GM23338 (cell line): ENCODE results near the gene CCDC137. TPM values are rescaled to one million over a fixed set of nuclear protein-coding genes. Genes with fewer than 3 reads are reported as not detected.

Experiments
- ATAC-seq: fragments of 200-7000 bp; cut with Tn5 transposase; 3 replicates; pipeline ENCODE4 v1.9.1; 2020
- DNase-seq: peaks from one replicate; pipeline ENCODE4 v3.0.0-alpha.2; 2015; ENCODE audit warnings: low spot score
- H2AFZ ChIP-seq: fragments of 200-600 bp; sonication (generic); 2 replicates; pipeline ENCODE4 v1.8.0; 2016; ENCODE audit warnings: antibody characterized with exemption, mild to moderate bottlenecking, moderate library complexity
- H3F3A ChIP-seq: fragments of 200-600 bp; sonication (generic); replicated peaks from 2 replicates; pipeline ENCODE4 v1.8.0; 2017; ENCODE audit warnings: antibody characterized with exemption, mixed run types, low read depth
- H3K27ac ChIP-seq: fragments of 200-600 bp; sonication (generic); 2 replicates; pipeline ENCODE4 v1.6.1; 2016; ENCODE audit warnings: low read depth
- H3K27me3 ChIP-seq: fragments of 200-600 bp; sonication (generic); 2 replicates; pipeline ENCODE4 v1.8.0; 2016; ENCODE audit warnings: mild to moderate bottlenecking, mixed run types, moderate library complexity; ENCODE audit not compliant: insufficient read depth
- H3K36me3 ChIP-seq: fragments of 200-600 bp; sonication (generic); 2 replicates; pipeline ENCODE4 v1.8.0; 2016; ENCODE audit warnings: mild to moderate bottlenecking; ENCODE audit not compliant: insufficient read depth
- H3K4me1 ChIP-seq: fragments of 200-600 bp; sonication (generic); 2 replicates; pipeline ENCODE4 v1.8.0; 2016; ENCODE audit warnings: mild to moderate bottlenecking, moderate library complexity; ENCODE audit not compliant: insufficient read depth
- H3K4me2 ChIP-seq: fragments of 200-600 bp; sonication (generic); 2 replicates; pipeline ENCODE4 v1.7.1; 2017; ENCODE audit warnings: mixed run types
- H3K4me3 ChIP-seq: fragments of 200-600 bp; sonication (generic); 2 replicates; pipeline ENCODE4 v1.6.1; 2016; ENCODE audit warnings: mixed run types
- H3K79me2 ChIP-seq: fragments of 200-600 bp; sonication (generic); replicated peaks from 2 replicates; pipeline ENCODE4 v1.8.0; 2017; ENCODE audit warnings: mild to moderate bottlenecking; ENCODE audit not compliant: insufficient read depth
- H3K9me2 ChIP-seq: fragments of 200-600 bp; sonication (generic); 2 replicates; pipeline ENCODE4 v1.8.0; 2017; ENCODE audit not compliant: insufficient read depth
- H4K20me1 ChIP-seq: fragments of 200-600 bp; sonication (generic); replicated peaks from 2 replicates; pipeline ENCODE4 v1.8.0; 2017; ENCODE audit warnings: mild to moderate bottlenecking; ENCODE audit not compliant: insufficient read depth
- H3K27ac Mint-ChIP-seq: 2 replicates; pipeline ENCODE4 v1.8.0; 2020; ENCODE audit warnings: inconsistent platforms, mild to moderate bottlenecking, moderate library complexity, mixed read lengths
- H3K27me3 Mint-ChIP-seq: 3 replicates; pipeline ENCODE4 v1.8.0; 2022; ENCODE audit warnings: low read depth, mild to moderate bottlenecking, moderate library complexity, mixed read lengths, inconsistent platforms; ENCODE audit not compliant: insufficient read depth, poor library complexity
- H3K36me3 Mint-ChIP-seq: 3 replicates; pipeline ENCODE4 v1.8.0; 2021; ENCODE audit warnings: low read depth, mild to moderate bottlenecking, inconsistent platforms, moderate library complexity, mixed read lengths
- H3K4me1 Mint-ChIP-seq: 3 replicates; pipeline ENCODE4 v1.8.0; 2020; ENCODE audit warnings: mild to moderate bottlenecking, inconsistent platforms, mixed read lengths
- H3K4me3 Mint-ChIP-seq: 3 replicates; pipeline ENCODE4 v1.8.0; 2021; ENCODE audit warnings: moderate library complexity, mild to moderate bottlenecking, inconsistent platforms, mixed read lengths
- H3K9me3 Mint-ChIP-seq: 3 replicates; pipeline ENCODE4 v1.8.0; 2020; ENCODE audit warnings: moderate library complexity, mild to moderate bottlenecking, inconsistent platforms, mixed read lengths
- CREB1 ChIP-seq: fragments of 250-450 bp; sonication (Bioruptor Pico); IDR thresholded peaks from 2 replicates; pipeline ENCODE4 v1.5.0; 2020; ENCODE audit warnings: low read depth, mild to moderate bottlenecking, moderate library complexity
- EZH2 ChIP-seq: fragments of 200-600 bp; sonication (generic); IDR thresholded peaks from one replicate; pipeline ENCODE4 v1.8.0; 2017; ENCODE audit warnings: antibody characterized with exemption, mild to moderate bottlenecking, low read depth; ENCODE audit not compliant: unreplicated experiment
- EZH2phosphoT487 ChIP-seq: fragments of 200-600 bp; sonication (generic); IDR thresholded peaks from one replicate; pipeline ENCODE4 v1.8.1; 2018; ENCODE audit warnings: antibody characterized with exemption; ENCODE audit not compliant: unreplicated experiment
- JUNB ChIP-seq: IDR thresholded peaks from one replicate; pipeline ENCODE4 v1.6.1; 2016; ENCODE audit warnings: antibody characterized with exemption; ENCODE audit not compliant: unreplicated experiment
- NANOG ChIP-seq: IDR thresholded peaks from 2 replicates; pipeline ENCODE4 v1.6.1; 2016; ENCODE audit warnings: antibody characterized with exemption, borderline replicate concordance
- POLR2AphosphoS5 ChIP-seq: IDR thresholded peaks from 2 replicates; pipeline ENCODE4 v1.6.1; 2016; ENCODE audit warnings: antibody characterized with exemption, low read depth
- STAT1 ChIP-seq: IDR thresholded peaks from one replicate; pipeline ENCODE4 v1.6.1; 2016; ENCODE audit warnings: antibody characterized with exemption; ENCODE audit not compliant: unreplicated experiment
- ZNF114 ChIP-seq: fragments of 250-450 bp; sonication (Bioruptor Pico); IDR thresholded peaks from 2 replicates; pipeline ENCODE4 v1.5.0; 2020; ENCODE audit warnings: mild to moderate bottlenecking, moderate library complexity
- polyA plus RNA-seq: library from polyadenylated mRNA; unstranded; fragments of >200 nt; fragmentation: Nextera tagmentation; extraction: Ambion mirVana; gene quantifications from 2 replicates; pipeline ENCODE4 v1.2.1, GENCODE V29; 2016
- total RNA-seq: library from RNA; depleted of rRNA; stranded (reverse); fragments of >200 nt; shearing (Covaris generic); gene quantifications from 2 replicates; pipeline ENCODE4 v1.2.3, GENCODE V29; 2014
- TF ChIP-seq, protein P1 (sequence below): IDR thresholded peaks from one replicate; pipeline ENCODE4 v1.6.1; 2018; ENCODE audit warnings: antibody characterized with exemption; ENCODE audit not compliant: unreplicated experiment

The CCDC137 gene
- total and polyA plus RNA-seq, 2 experiments from 2014 or later: 26.1 to 73.4 TPM

DNA sequence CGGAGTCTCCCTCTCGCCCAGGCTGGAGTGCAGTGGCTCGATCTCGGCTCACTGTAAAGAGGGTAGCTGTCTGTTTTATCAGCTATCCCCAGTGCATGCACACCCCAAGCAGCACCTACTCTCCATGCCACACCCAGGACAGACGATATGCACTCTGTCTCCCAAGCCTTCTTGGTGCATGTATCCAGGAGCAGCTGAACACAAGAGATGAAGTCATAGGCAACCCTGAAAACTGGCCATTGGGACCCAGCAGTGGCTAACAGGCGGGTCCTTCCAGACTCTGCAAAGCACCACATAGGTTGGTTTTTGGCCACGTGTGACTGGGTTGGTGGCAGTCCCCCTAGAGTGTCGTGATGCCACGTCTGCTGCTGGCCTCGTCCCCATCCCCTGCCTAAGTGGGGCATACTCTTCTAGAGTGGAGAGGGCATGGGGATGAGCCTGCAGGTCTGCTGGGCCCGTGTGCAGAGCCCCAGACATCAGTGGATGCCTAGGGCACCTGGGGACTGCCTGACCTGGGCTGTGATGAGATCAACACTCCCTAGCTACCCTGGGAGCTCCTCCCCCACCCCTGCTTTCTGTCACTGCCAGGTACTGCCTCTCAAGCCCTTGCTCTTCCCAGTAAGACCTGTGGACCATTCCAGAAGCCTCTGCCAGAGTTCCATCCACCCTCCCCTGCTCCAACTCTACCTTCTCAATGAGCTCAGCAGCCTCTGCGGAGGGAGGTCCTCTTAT lies 19.5 kb upstream of the CCDC137 start (continued):
- TF ChIP-seq, protein P1, sequence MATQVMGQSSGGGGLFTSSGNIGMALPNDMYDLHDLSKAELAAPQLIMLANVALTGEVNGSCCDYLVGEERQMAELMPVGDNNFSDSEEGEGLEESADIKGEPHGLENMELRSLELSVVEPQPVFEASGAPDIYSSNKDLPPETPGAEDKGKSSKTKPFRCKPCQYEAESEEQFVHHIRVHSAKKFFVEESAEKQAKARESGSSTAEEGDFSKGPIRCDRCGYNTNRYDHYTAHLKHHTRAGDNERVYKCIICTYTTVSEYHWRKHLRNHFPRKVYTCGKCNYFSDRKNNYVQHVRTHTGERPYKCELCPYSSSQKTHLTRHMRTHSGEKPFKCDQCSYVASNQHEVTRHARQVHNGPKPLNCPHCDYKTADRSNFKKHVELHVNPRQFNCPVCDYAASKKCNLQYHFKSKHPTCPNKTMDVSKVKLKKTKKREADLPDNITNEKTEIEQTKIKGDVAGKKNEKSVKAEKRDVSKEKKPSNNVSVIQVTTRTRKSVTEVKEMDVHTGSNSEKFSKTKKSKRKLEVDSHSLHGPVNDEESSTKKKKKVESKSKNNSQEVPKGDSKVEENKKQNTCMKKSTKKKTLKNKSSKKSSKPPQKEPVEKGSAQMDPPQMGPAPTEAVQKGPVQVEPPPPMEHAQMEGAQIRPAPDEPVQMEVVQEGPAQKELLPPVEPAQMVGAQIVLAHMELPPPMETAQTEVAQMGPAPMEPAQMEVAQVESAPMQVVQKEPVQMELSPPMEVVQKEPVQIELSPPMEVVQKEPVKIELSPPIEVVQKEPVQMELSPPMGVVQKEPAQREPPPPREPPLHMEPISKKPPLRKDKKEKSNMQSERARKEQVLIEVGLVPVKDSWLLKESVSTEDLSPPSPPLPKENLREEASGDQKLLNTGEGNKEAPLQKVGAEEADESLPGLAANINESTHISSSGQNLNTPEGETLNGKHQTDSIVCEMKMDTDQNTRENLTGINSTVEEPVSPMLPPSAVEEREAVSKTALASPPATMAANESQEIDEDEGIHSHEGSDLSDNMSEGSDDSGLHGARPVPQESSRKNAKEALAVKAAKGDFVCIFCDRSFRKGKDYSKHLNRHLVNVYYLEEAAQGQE: no peak
- TF ChIP-seq JUNB (no peak), NANOG (no peak), CREB1 (no peak)

DNA sequence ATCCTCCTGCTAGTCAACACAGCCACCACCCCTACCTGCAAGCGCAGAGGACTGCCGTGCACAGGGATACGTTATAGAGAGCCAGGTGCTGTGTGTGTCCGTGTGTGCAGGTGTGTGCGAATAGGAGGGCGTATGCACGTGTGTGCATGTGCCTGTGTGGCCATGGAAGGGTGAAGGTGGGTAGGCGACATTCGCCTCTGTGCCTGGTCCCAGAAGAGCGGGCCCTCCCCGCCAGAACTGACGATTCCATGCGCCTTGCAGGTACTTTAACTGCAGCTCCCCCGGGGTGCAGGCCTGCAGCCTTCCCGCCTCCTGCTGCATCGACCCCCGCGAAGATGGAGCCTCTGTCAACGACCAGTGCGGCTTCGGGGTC lies 18.9 kb upstream of the CCDC137 start:
- Histone ChIP-seq H3F3A (peaks cover 13% of the 10 kb centered on the region; the same call in 1 of the 2 replicates), H3K36me3 (no peaks in the 10 kb centered on the region), H3K4me1 (peaks cover 13% of the 10 kb centered on the region), H3K79me2 (no peaks in the 10 kb centered on the region), H2AFZ (peak overlapping the region; percentile 90), H3K27ac (no peak overlapping the region), H3K4me2 (peak overlapping the region; percentile 84), H3K4me3 (peak overlapping the region; percentile 58), H3K27me3 (peaks cover 34% of the 10 kb centered on the region), H3K9me2 (no peaks in the 10 kb centered on the region), H4K20me1 (no peaks in the 10 kb centered on the region)
- TF ChIP-seq EZH2phosphoT487 (no peak), POLR2AphosphoS5 (no peak), EZH2 (peak; percentile 56), ZNF114 (CRISPR knock-in tag) (no peak), STAT1 (no peak), JUNB (no peak)
- TF ChIP-seq, protein P1: no peak
- peaks cover 9% of the 10 kb centered on the region; the same call in 1 of the 3 replicates for H3K9me3 Mint-ChIP-seq
- H3K27ac Mint-ChIP-seq: no peak overlapping the region
- peaks cover 37% of the 10 kb centered on the region for H3K27me3 Mint-ChIP-seq
- H3K4me1 Mint-ChIP-seq: peaks cover 6% of the 10 kb centered on the region
- H3K4me3 Mint-ChIP-seq: peak overlapping the region; percentile 56
- DNase-seq (no peak), ATAC-seq (peak; percentile 8)
- no peaks in the 10 kb centered on the region for H3K36me3 Mint-ChIP-seq
